Nephron progenitor cell (in vitro differentiated cells): ENCODE measurements around the gene B9D2.
A peak's percentile ranks its signal among the peaks of the same experiment; 100 is the strongest.

ENCODE experiments used
- DNase-seq: peaks from one replicate; pipeline ENCODE4 v3.0.0; 2021
- H3K27ac Mint-ChIP-seq: 2 replicates; pipeline ENCODE4 v1.8.0; 2021; ENCODE audit warnings: mild to moderate bottlenecking, moderate library complexity, mixed read lengths
- H3K27me3 Mint-ChIP-seq: 2 replicates; pipeline ENCODE4 v1.8.0; 2021; ENCODE audit warnings: mild to moderate bottlenecking, low read depth, mixed read lengths; ENCODE audit not compliant: poor library complexity
- H3K36me3 Mint-ChIP-seq: 2 replicates; pipeline ENCODE4 v1.8.0; 2021; ENCODE audit warnings: low read depth, mixed read lengths
- H3K4me1 Mint-ChIP-seq: 2 replicates; pipeline ENCODE4 v1.8.0; 2021; ENCODE audit warnings: mixed read lengths
- H3K4me3 Mint-ChIP-seq: 2 replicates; pipeline ENCODE4 v1.8.0; 2021; ENCODE audit warnings: mild to moderate bottlenecking, moderate library complexity, mixed read lengths
- H3K9me3 Mint-ChIP-seq: 2 replicates; pipeline ENCODE4 v1.8.0; 2021; ENCODE audit warnings: mild to moderate bottlenecking, moderate library complexity, mixed read lengths
- CTCF ChIP-seq: fragments of 200-600 bp; sonication (generic); IDR thresholded peaks from 2 replicates; pipeline ENCODE4 v1.5.0; 2021; ENCODE audit warnings: antibody characterized with exemption

The B9D2 gene

GRCh38 chr19:41307954-41308449, 55.9 kb downstream of the B9D2 start:
- Mint-ChIP-seq H3K27me3 (peaks cover 6% of the 10 kb centered on the region), H3K9me3 (no peaks in the 10 kb centered on the region), H3K36me3 (peaks cover 46% of the 10 kb centered on the region), H3K4me1 (peaks cover 39% of the 10 kb centered on the region), H3K4me3 (no peak overlapping the region), H3K27ac (peak overlapping the region; percentile 93)
- DNase-seq = no peak
- TF ChIP-seq CTCF = no peak

- Mint-ChIP-seq H3K4me3 (no peak overlapping the region), H3K9me3 (no peaks in the 10 kb centered on the region), H3K4me1 (peaks cover 31% of the 10 kb centered on the region), H3K27ac (peak overlapping the region; percentile 93), H3K36me3 (peaks cover 46% of the 10 kb centered on the region), H3K27me3 (peaks cover 6% of the 10 kb centered on the region)
- DNase-seq = no peak
- no peak for TF ChIP-seq CTCF
Measured at GRCh38 chr19:41307090-41307875, 56.7 kb downstream of the B9D2 start.

- Mint-ChIP-seq H3K27ac (no peak overlapping the region), H3K36me3 (peaks cover 54% of the 10 kb centered on the region)
Measured at GRCh38 chr19:41305927-41306793, 57.8 kb downstream of the B9D2 start.

GRCh38 chr19:41304706-41305483, 59.1 kb downstream of the B9D2 start:
- no peak overlapping the region for H3K27ac Mint-ChIP-seq
- no peak for DNase-seq
- H3K27me3 Mint-ChIP-seq = peaks cover 6% of the 10 kb centered on the region
- H3K4me1 Mint-ChIP-seq = peaks cover 14% of the 10 kb centered on the region
- H3K9me3 Mint-ChIP-seq = no peaks in the 10 kb centered on the region
- peaks cover 67% of the 10 kb centered on the region for H3K36me3 Mint-ChIP-seq
- TF ChIP-seq CTCF = no peak
- no peak overlapping the region for H3K4me3 Mint-ChIP-seq

More at GRCh38 chr19:41305927-41306793, 57.8 kb downstream of the B9D2 start:
- Mint-ChIP-seq H3K27me3 (peaks cover 6% of the 10 kb centered on the region), H3K4me1 (peaks cover 20% of the 10 kb centered on the region), H3K9me3 (no peaks in the 10 kb centered on the region), H3K4me3 (no peak overlapping the region)
- no peak for TF ChIP-seq CTCF
- DNase-seq = no peak
